H1 (cell line): Measurements from ENCODE around the gene COA5. TPM values are rescaled to one million over a fixed set of nuclear protein-coding genes. Genes with fewer than 3 reads are reported as not detected.

Experiments used
- CEBPB ChIP-seq: IDR thresholded peaks from 2 replicates; pipeline ENCODE4 v1.6.1; 2012; ENCODE audit warnings: low read depth, low read length
- CHD1 ChIP-seq: IDR thresholded peaks from 2 replicates; pipeline ENCODE4 v1.6.1; 2012; ENCODE audit warnings: low read depth, low read length, improper control_type of control experiment
- CHD2 ChIP-seq: IDR thresholded peaks from 2 replicates; pipeline ENCODE4 v1.6.1; 2012; ENCODE audit warnings: low read length, improper control_type of control experiment
- JUND ChIP-seq: IDR thresholded peaks from 2 replicates; pipeline ENCODE4 v1.6.1; 2011; ENCODE audit warnings: mild to moderate bottlenecking, improper control_type of control experiment, low read length
- MAFK ChIP-seq: IDR thresholded peaks from 2 replicates; pipeline ENCODE4 v1.6.1; 2012; ENCODE audit warnings: low read depth, mild to moderate bottlenecking, improper control_type of control experiment, low read length
- NANOG ChIP-seq: IDR thresholded peaks from 2 replicates; pipeline ENCODE4 v1.6.1; 2011; ENCODE audit warnings: low read length, low read depth, mild to moderate bottlenecking, inconsistent platforms; ENCODE audit not compliant: insufficient read depth, poor library complexity, severe bottlenecking
- RAD21 ChIP-seq, 2 experiments: IDR thresholded peaks in 1 of 2; conservative IDR thresholded peaks in 1 of 2; 2 replicates each; pipeline ENCODE4 v1.6.1; 2011; ENCODE audit warnings: low read depth in 2 of 2, low read length in 2 of 2, improper control_type of control experiment in 1 of 2, inconsistent platforms in 1 of 2, mild to moderate bottlenecking in 1 of 2, moderate library complexity in 1 of 2
- RFX5 ChIP-seq: IDR thresholded peaks from 2 replicates; pipeline ENCODE4 v1.6.1; 2011; ENCODE audit warnings: low read depth, low read length, improper control_type of control experiment, borderline replicate concordance
- RNF2 ChIP-seq: fragments of 200-900, 300-1000 bp; sonication (generic); IDR thresholded peaks from 2 replicates; pipeline ENCODE4 v1.7.1; 2016; ENCODE audit warnings: borderline replicate concordance, low read depth, mild to moderate bottlenecking, antibody characterized with exemption, low read length; ENCODE audit not compliant: poor library complexity, severe bottlenecking; ENCODE audit errors: missing control alignments
- polyA plus RNA-seq, 7 experiments: library from polyadenylated mRNA; depleted of rRNA in 3 of 7; stranded (reverse) in 5 of 7; unstranded in 2 of 7; fragments of >200 nt in 5 of 7; fragments of 200-250 nt in 2 of 7; gene quantifications; 1 replicate in 5 of 7; 2 replicates in 1 of 7; 4 replicates in 1 of 7; pipeline versions ENCODE4 v1.2.1 to v1.2.3, GENCODE V29; 2011 to 2013; ENCODE audit warnings: missing spikeins in 2 of 7, mixed read lengths in 2 of 7
- total RNA-seq: library from RNA; stranded (reverse); fragmentation: NEBNext Ultra II Directional; extraction: Animal tissue kit (Norgen Biotek cat#: 25700); gene quantifications from 2 replicates; pipeline ENCODE4 v1.2.1, GENCODE V29; 2021
- TF ChIP-seq, protein P1 (sequence below): fragments of 300-600 bp; sonication (generic); IDR thresholded peaks from 2 replicates; pipeline ENCODE4 v1.7.1; 2012; ENCODE audit warnings: low read length, moderate library complexity, mild to moderate bottlenecking, inconsistent platforms; ENCODE audit not compliant: insufficient replicate concordance
- TF ChIP-seq, protein P2 (sequence below): IDR thresholded peaks from 2 replicates; pipeline ENCODE4 v1.6.1; 2011; ENCODE audit warnings: low read depth, mild to moderate bottlenecking, low read length; ENCODE audit not compliant: insufficient read depth

COA5 gene
- total and polyA plus RNA-seq, 2 of the 8 experiments (the other 6 are each of a cell fraction or from before 2014, with no cell fraction given), result 20.3 to 24.7 TPM

DNA sequence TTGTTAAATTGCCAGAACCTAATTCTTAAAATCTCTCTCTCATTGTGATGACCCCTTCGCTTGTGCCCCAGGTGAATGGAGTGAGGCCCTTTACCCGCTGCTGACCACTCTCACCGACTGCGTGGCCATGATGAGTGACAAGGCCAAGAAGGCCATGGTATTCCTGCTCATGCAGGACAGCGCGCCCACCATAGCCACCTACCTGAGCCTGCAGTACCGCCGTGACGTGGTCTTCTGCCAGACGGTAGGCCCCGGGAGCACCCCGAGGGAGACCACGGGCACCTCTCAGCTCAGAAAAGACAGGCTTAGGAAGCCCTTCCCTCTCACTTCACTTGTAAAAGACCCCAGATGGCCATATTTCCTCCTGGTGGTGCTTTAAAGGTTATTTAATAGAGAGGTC is 44.9 kb downstream of the COA5 start (continued):
- TF ChIP-seq, protein P1, sequence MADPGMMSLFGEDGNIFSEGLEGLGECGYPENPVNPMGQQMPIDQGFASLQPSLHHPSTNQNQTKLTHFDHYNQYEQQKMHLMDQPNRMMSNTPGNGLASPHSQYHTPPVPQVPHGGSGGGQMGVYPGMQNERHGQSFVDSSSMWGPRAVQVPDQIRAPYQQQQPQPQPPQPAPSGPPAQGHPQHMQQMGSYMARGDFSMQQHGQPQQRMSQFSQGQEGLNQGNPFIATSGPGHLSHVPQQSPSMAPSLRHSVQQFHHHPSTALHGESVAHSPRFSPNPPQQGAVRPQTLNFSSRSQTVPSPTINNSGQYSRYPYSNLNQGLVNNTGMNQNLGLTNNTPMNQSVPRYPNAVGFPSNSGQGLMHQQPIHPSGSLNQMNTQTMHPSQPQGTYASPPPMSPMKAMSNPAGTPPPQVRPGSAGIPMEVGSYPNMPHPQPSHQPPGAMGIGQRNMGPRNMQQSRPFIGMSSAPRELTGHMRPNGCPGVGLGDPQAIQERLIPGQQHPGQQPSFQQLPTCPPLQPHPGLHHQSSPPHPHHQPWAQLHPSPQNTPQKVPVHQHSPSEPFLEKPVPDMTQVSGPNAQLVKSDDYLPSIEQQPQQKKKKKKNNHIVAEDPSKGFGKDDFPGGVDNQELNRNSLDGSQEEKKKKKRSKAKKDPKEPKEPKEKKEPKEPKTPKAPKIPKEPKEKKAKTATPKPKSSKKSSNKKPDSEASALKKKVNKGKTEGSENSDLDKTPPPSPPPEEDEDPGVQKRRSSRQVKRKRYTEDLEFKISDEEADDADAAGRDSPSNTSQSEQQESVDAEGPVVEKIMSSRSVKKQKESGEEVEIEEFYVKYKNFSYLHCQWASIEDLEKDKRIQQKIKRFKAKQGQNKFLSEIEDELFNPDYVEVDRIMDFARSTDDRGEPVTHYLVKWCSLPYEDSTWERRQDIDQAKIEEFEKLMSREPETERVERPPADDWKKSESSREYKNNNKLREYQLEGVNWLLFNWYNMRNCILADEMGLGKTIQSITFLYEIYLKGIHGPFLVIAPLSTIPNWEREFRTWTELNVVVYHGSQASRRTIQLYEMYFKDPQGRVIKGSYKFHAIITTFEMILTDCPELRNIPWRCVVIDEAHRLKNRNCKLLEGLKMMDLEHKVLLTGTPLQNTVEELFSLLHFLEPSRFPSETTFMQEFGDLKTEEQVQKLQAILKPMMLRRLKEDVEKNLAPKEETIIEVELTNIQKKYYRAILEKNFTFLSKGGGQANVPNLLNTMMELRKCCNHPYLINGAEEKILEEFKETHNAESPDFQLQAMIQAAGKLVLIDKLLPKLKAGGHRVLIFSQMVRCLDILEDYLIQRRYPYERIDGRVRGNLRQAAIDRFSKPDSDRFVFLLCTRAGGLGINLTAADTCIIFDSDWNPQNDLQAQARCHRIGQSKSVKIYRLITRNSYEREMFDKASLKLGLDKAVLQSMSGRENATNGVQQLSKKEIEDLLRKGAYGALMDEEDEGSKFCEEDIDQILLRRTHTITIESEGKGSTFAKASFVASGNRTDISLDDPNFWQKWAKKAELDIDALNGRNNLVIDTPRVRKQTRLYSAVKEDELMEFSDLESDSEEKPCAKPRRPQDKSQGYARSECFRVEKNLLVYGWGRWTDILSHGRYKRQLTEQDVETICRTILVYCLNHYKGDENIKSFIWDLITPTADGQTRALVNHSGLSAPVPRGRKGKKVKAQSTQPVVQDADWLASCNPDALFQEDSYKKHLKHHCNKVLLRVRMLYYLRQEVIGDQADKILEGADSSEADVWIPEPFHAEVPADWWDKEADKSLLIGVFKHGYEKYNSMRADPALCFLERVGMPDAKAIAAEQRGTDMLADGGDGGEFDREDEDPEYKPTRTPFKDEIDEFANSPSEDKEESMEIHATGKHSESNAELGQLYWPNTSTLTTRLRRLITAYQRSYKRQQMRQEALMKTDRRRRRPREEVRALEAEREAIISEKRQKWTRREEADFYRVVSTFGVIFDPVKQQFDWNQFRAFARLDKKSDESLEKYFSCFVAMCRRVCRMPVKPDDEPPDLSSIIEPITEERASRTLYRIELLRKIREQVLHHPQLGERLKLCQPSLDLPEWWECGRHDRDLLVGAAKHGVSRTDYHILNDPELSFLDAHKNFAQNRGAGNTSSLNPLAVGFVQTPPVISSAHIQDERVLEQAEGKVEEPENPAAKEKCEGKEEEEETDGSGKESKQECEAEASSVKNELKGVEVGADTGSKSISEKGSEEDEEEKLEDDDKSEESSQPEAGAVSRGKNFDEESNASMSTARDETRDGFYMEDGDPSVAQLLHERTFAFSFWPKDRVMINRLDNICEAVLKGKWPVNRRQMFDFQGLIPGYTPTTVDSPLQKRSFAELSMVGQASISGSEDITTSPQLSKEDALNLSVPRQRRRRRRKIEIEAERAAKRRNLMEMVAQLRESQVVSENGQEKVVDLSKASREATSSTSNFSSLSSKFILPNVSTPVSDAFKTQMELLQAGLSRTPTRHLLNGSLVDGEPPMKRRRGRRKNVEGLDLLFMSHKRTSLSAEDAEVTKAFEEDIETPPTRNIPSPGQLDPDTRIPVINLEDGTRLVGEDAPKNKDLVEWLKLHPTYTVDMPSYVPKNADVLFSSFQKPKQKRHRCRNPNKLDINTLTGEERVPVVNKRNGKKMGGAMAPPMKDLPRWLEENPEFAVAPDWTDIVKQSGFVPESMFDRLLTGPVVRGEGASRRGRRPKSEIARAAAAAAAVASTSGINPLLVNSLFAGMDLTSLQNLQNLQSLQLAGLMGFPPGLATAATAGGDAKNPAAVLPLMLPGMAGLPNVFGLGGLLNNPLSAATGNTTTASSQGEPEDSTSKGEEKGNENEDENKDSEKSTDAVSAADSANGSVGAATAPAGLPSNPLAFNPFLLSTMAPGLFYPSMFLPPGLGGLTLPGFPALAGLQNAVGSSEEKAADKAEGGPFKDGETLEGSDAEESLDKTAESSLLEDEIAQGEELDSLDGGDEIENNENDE, result no peak
- TF ChIP-seq RAD21 (IDR thresholded peaks at IDR 0.05 in 1 of 2, conservative IDR thresholded peaks at IDR 0.05 in 1 of 2; ENCODE audit: low read depth in 2 of 2, low read length in 2 of 2), result no peak
- TF ChIP-seq RFX5, result no peak
- TF ChIP-seq JUND, result no peak
- no peak for TF ChIP-seq MAFK
- TF ChIP-seq NANOG, result no peak
- no peak for TF ChIP-seq CHD2
- no peak for TF ChIP-seq CHD1
- no peak for TF ChIP-seq CEBPB
- TF ChIP-seq, protein P2, sequence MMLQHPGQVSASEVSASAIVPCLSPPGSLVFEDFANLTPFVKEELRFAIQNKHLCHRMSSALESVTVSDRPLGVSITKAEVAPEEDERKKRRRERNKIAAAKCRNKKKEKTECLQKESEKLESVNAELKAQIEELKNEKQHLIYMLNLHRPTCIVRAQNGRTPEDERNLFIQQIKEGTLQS, result no peak
- no peak for TF ChIP-seq RNF2
